Hepatocyte (in vitro differentiated cells): ENCODE data around the gene CUL9. TPM values are rescaled to one million over a fixed set of nuclear protein-coding genes. Genes with fewer than 3 reads are reported as not detected.

Experiments used
- DNase-seq: peaks from one replicate; pipeline ENCODE4 v3.0.0-alpha.2; 2016; ENCODE audit warnings: low spot score
- H2AFZ ChIP-seq: fragments of 200-600 bp; sonication (generic); 2 replicates; pipeline ENCODE4 v1.6.0; 2016; ENCODE audit warnings: antibody characterized with exemption, mild to moderate bottlenecking
- H3K27ac ChIP-seq: fragments of 200-600 bp; sonication (generic); 2 replicates; pipeline ENCODE4 v1.5.1; 2016; ENCODE audit warnings: mild to moderate bottlenecking
- H3K27me3 ChIP-seq: fragments of 200-600 bp; sonication (generic); 2 replicates; pipeline ENCODE4 v1.6.1; 2016
- H3K36me3 ChIP-seq: fragments of 200-600 bp; sonication (generic); replicated peaks from 2 replicates; pipeline ENCODE4 v1.5.1; 2016; ENCODE audit warnings: low read depth; ENCODE audit not compliant: insufficient read depth
- H3K4me1 ChIP-seq: fragments of 200-600 bp; sonication (generic); 2 replicates; pipeline ENCODE4 v1.5.1; 2016; ENCODE audit warnings: mild to moderate bottlenecking, moderate library complexity; ENCODE audit not compliant: insufficient read depth
- H3K4me2 ChIP-seq: fragments of 200-600 bp; sonication (generic); 2 replicates; pipeline ENCODE4 v1.6.0; 2016
- H3K4me3 ChIP-seq: fragments of 200-600 bp; sonication (generic); 2 replicates; pipeline ENCODE4 v1.5.1; 2016; ENCODE audit warnings: mild to moderate bottlenecking
- H3K79me2 ChIP-seq: fragments of 200-600 bp; sonication (generic); 2 replicates; pipeline ENCODE4 v1.6.0; 2017; ENCODE audit warnings: mild to moderate bottlenecking
- H3K9me2 ChIP-seq: fragments of 200-600 bp; sonication (generic); replicated peaks from 2 replicates; pipeline ENCODE4 v1.6.0; 2017; ENCODE audit warnings: mild to moderate bottlenecking; ENCODE audit not compliant: insufficient read depth
- H3K9me3 ChIP-seq: fragments of 200-600 bp; sonication (generic); 2 replicates; pipeline ENCODE4 v1.5.1; 2016; ENCODE audit warnings: low read depth, mild to moderate bottlenecking
- H4K20me1 ChIP-seq: fragments of 200-600 bp; sonication (generic); 2 replicates; pipeline ENCODE4 v1.6.0; 2016; ENCODE audit warnings: mild to moderate bottlenecking; ENCODE audit not compliant: insufficient read depth, poor library complexity, severe bottlenecking
- CTCF ChIP-seq: fragments of 200-600 bp; sonication (generic); IDR thresholded peaks from 2 replicates; pipeline ENCODE4 v1.5.1; 2016; ENCODE audit warnings: antibody characterized with exemption, mild to moderate bottlenecking; ENCODE audit not compliant: poor library complexity
- EZH2 ChIP-seq: fragments of 200-600 bp; sonication (generic); IDR thresholded peaks from 2 replicates; pipeline ENCODE4 v1.6.1; 2016; ENCODE audit warnings: antibody characterized with exemption, mild to moderate bottlenecking, borderline replicate concordance
- EZH2phosphoT487 ChIP-seq: fragments of 200-600 bp; sonication (generic); IDR thresholded peaks from one replicate; pipeline ENCODE4 v1.6.1; 2018; ENCODE audit warnings: antibody characterized with exemption, mild to moderate bottlenecking, low read depth, moderate library complexity; ENCODE audit not compliant: unreplicated experiment, severe bottlenecking
- WGBS: methylation state at CpG from one replicate; pipeline ENCODE4 v1.1.6; 2016; ENCODE audit warnings: low lambda C conversion rate; ENCODE audit errors: missing lambda C conversion rate; 5-methylcytosine and 5-hydroxymethylcytosine counted together
- polyA plus RNA-seq: library from polyadenylated mRNA; unstranded; fragments of >200 nt; fragmentation: Nextera tagmentation; extraction: Ambion mirVana; gene quantifications from 2 replicates; pipeline ENCODE4 v1.2.1, GENCODE V29; 2016
- total RNA-seq: library from RNA; depleted of rRNA; stranded (reverse); fragments of >200 nt; gene quantifications from 2 replicates; pipeline ENCODE4 v1.2.3, GENCODE V29; 2014

CUL9 gene
- total and polyA plus RNA-seq, 2 experiments from 2014 or later = 20.1 to 26.2 TPM

DNA sequence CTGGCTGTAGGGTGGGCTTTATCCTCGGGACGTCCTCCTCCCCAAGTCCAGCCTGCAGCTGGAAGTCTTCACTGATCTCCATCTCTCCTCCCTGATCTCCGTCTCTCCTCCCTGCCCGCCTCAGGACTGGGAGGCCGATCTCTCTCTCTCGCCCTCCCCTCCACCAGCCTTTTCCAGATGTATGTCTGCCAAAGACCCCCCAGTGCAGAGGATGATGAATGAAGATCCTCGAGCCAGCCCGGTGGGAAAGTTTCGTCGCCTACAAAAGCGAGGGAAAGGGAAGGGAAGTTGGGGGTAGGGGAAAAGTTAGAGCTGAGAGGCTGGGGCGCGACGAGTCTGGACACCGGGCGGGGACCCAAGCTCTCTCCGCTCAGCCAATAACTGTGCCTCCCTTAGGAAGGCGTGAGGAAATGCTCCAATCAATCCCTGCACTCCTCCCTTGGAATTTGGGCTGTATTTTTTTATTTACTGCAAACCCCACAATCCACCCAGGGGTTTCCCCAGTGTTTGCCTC lies 11.5 kb upstream of the CUL9 start:
- Histone ChIP-seq H2AFZ (peak overlapping the region; percentile 78), H3K27ac (peak overlapping the region; percentile 97), H3K79me2 (peaks cover 25% of the 10 kb centered on the region), H3K9me3 (no peaks in the 10 kb centered on the region), H3K4me3 (peak overlapping the region; percentile 40), H3K36me3 (no peaks in the 10 kb centered on the region), H3K9me2 (no peaks in the 10 kb centered on the region), H3K4me1 (peaks cover 23% of the 10 kb centered on the region), H4K20me1 (peaks cover 18% of the 10 kb centered on the region), H3K27me3 (no peaks in the 10 kb centered on the region), H3K4me2 (peak overlapping the region; percentile 84)
- TF ChIP-seq EZH2 (no peak), EZH2phosphoT487 (no peak), CTCF (no peak)
- DNase-seq = peak; percentile 89
- WGBS = 1% methylated on average over 18 of the region's 18 CpGs

- no peaks in the 10 kb centered on the region for H3K9me3 ChIP-seq
- TF ChIP-seq CTCF = peak; percentile 60
- TF ChIP-seq EZH2phosphoT487 = no peak
- TF ChIP-seq EZH2 = no peak
- peaks cover 23% of the 10 kb centered on the region for H3K4me1 ChIP-seq
- WGBS = under 1% methylated on average over 45 of the region's 83 CpGs
- H3K4me2 ChIP-seq = peak within 1 kb of the TSS; percentile 84
- peaks cover 31% of the 10 kb centered on the region for H3K79me2 ChIP-seq
- DNase-seq = peak; percentile 100
- peak within 1 kb of the TSS; percentile 97 for H3K27ac ChIP-seq
- H2AFZ ChIP-seq = peak within 1 kb of the TSS; percentile 78
- H3K36me3 ChIP-seq = no peaks in the 10 kb centered on the region
- peaks cover 18% of the 10 kb centered on the region for H4K20me1 ChIP-seq
- no peaks in the 10 kb centered on the region for H3K9me2 ChIP-seq
- no peaks in the 10 kb centered on the region for H3K27me3 ChIP-seq
- H3K4me3 ChIP-seq = peak within 1 kb of the TSS; percentile 74
Measured at GRCh38 chr6:43170931-43171706, 10.9 kb upstream of the CUL9 start, which contains the start of gene SRF. SRF (plus strand) TSS chr6:43171269; CDS start chr6:43171657, 388 bp downstream.

DNA sequence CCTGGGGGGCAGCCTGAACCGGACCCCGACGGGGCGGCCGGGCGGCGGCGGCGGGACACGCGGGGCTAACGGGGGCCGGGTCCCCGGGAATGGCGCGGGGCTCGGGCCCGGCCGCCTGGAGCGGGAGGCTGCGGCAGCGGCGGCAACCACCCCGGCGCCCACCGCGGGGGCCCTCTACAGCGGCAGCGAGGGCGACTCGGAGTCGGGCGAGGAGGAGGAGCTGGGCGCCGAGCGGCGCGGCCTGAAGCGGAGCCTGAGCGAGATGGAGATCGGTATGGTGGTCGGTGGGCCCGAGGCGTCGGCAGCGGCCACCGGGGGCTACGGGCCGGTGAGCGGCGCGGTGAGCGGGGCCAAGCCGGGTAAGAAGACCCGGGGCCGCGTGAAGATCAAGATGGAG lies 10.3 kb upstream of the CUL9 start:
- H3K27me3 ChIP-seq = no peaks in the 10 kb centered on the region
- WGBS = 1% methylated on average over 20 of the region's 57 CpGs
- H3K4me3 ChIP-seq = peak overlapping the region; percentile 74
- peak; percentile 57 for DNase-seq
- peak overlapping the region; percentile 92 for H3K27ac ChIP-seq
- H3K36me3 ChIP-seq = no peaks in the 10 kb centered on the region
- TF ChIP-seq CTCF = no peak
- no peak for TF ChIP-seq EZH2phosphoT487
- no peak for TF ChIP-seq EZH2
- no peaks in the 10 kb centered on the region for H3K9me3 ChIP-seq
- peaks cover 23% of the 10 kb centered on the region for H3K4me1 ChIP-seq
- H2AFZ ChIP-seq = peak overlapping the region; percentile 41
- H3K79me2 ChIP-seq = peaks cover 36% of the 10 kb centered on the region
- no peaks in the 10 kb centered on the region for H3K9me2 ChIP-seq
- peak overlapping the region; percentile 73 for H3K4me2 ChIP-seq
- H4K20me1 ChIP-seq = peaks cover 18% of the 10 kb centered on the region
